GM18909 (cell line): ENCODE measurements around the gene REM1.
"Not testable (repeated sequence)": the region's sequence is repeated elsewhere in the genome, so short reads cannot be mapped to it uniquely, and the experiment has no call there.

ENCODE experiments used
- ATAC-seq: cut with Tn5 transposase; IDR thresholded peaks from one replicate; pipeline ENCODE4 v1.9.1; 2021; ENCODE audit warnings: mild to moderate bottlenecking; ENCODE audit not compliant: unreplicated experiment, poor library complexity

REM1 gene

DNA sequence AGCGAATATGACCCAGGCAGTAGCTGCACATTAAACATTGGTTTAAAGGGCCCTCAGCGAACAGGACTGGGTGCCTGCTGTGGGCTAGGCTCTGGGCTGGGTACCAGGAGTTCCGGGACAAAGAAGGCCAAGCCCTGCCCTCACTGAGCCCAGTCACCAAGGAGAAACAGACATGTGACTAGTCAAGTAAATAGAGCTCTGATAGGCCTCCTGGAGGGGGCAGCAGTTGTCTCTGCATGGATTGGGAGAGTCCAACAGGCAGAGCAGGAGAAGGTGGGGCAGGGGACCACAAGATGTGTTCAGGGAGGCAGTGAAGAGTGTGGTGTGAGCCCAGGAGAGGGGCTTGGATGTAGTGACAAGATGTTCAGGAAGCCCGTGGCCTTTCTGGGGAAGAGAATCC is 42.3 kb downstream of the REM1 start:
- no peak for ATAC-seq

DNA sequence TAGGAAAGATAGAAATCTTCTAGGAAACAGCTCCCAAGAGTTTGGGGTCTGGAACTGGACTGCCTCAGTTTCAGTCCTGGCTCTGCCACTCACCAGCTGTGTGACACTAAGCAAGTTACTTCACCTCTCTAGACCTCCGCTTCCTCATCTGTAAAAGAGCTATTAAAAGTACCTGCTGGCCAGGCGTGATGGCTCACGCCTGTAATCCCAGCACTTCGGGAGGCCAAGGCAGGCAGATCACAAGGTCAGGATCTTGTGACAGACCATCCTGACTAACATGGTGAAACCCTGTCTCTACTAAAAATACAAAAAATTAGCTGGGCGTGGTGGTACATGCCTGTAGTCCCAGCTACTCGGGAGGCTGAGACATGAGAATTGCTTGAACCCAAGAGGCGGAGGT is 46.2 kb downstream of the REM1 start:
- ATAC-seq, result not testable (repeated sequence)

DNA sequence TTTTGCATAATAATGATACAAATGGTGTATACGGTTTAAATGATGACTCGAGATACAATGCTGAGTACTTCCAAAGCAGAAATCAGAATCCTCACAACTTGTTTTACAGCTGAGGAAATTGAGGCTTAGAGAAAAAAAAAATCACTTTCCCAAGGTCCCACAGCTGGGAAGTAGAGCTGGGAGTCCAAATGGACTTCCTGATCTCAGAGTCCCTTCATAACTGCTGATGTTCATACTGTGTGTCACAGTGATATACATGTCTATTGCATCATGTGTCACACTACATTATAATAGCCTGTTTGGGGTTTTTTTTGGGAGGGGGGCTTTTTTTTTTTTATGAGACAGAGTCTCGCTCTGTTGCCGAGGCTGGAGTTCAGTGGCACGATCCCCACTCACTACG is 47.6 kb downstream of the REM1 start:
- no peak for ATAC-seq

DNA sequence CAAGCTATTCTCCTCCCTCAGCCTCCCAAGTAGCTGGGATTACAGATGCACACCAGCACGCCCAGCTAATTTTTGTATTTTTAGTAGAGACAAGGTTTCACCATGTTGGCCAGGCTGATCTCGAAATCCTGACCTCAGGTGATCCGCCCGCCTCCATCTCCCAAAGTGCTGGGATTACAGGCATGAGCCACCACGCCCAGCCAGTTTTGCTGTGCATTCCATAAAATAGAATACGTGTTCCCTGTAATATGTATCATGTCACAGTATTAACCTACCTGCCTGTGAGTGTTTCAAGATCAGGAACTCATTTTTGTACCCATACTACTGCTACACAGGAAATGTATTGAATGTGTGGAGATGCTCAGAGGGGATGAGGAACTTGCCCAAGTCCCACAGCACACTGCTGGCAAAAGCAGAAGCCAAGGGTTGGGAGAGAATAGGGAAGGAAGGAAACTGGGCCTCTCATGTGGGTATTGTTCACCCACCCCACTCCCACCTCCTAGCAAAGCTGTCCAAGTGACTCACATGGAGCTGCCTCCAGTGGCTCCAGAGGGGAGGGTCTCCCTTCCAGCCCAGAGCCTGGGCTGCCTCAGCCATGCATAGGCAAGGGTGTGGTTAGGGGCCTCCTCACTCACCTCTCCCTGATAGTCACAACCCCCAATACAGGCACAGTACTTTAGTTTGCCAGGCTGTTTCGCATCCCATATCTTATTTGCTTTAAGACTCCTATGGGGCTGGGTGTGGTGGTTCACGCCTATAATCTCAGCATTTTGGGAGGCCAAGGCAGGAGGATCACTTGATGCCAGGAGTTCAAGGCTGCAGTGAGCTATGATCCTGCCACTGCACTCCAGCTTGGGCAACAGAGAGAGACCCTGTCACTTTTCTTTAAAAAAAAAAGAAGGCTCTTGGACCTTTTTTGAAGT is 48.5 kb downstream of the REM1 start:
- no peak for ATAC-seq

DNA sequence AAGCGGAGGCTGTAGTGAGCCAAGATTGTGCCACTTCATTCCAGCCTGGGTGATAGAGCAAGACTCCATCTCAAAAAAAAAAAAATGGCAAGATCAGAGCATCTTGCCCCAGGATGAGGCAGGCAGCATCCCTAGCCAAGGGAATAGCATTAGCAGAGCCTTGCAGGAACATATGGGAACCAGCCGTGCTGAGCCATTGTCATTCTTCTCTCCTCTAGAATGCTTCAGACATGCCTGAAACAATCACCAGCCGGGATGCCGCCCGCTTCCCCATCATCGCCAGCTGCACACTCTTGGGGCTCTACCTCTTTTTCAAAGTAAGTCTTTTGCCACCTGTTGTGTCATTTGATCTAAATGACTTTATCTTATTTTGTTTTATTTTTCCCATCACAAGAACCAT is 52.2 kb downstream of the REM1 start:
- ATAC-seq, result no peak
